HCT116 (cell line): ENCODE data around the gene PXMP4. TPM values are rescaled to one million over a fixed set of nuclear protein-coding genes. Genes with fewer than 3 reads are reported as not detected.

ENCODE experiments used
- ATAC-seq: fragments of 200-7000 bp; cut with Tn5 transposase; 2 replicates; pipeline ENCODE4 v1.9.1; 2020; ENCODE audit warnings: mild to moderate bottlenecking, moderate library complexity
- BruUV-seq: library from RNA; stranded (reverse); fragments of 400-500 nt; replicated peaks from 2 replicates; lab custom pipeline; 2021; lab: Mats Ljungman, UMichigan
- CTCF ChIA-PET: fragments of 300-600 bp; sonication (Branson Sonifier 250); formaldehyde crosslinking; loops from one replicate; lab custom pipeline; 2021; ENCODE audit warnings: antibody characterized with exemption; lab: Charles Lee
- POLR2A ChIA-PET: fragments of 300-600, 350-600 bp; sonication (Branson Sonifier 250); formaldehyde crosslinking; loops from one replicate; lab custom pipeline; 2021; ENCODE audit warnings: antibody characterized with exemption; lab: Charles Lee
- RAD21 ChIA-PET, 2 experiments: fragments of 300-600 bp; sonication (Branson Sonifier 250); formaldehyde crosslinking; loops; one replicate each; lab custom pipeline; 2023; ENCODE audit warnings: low total read pairs in 2 of 2; ENCODE audit not compliant: uncharacterized antibody in 2 of 2, unreplicated experiment in 2 of 2, low non-redundant PET in 1 of 2; lab: Charles Lee
- DNase-seq: peaks from one replicate; pipeline ENCODE4 v3.0.0-alpha.2; 2010; ENCODE audit warnings: low read depth, low spot score
- H2AFZ ChIP-seq: fragments of 200-600 bp; shearing (Covaris generic), sonication (generic); 2 replicates; pipeline ENCODE4 v1.6.1; 2017; ENCODE audit warnings: low read depth, mixed run types, mixed read lengths, antibody characterized with exemption, low read length; ENCODE audit not compliant: poor library complexity, severe bottlenecking
- H3K27ac ChIP-seq: 2 replicates; pipeline ENCODE4 v1.5.1; 2012; ENCODE audit warnings: low read depth, low read length
- H3K27me3 ChIP-seq: fragments of 200-600 bp; sonication (generic); 2 replicates; pipeline ENCODE4 v1.6.1; 2016; ENCODE audit warnings: mixed run types, low read length, mixed read lengths; ENCODE audit not compliant: insufficient read depth
- H3K36me3 ChIP-seq, 2 experiments: fragments of 200-500 bp in 1 of 2; fragments of 200-600 bp in 1 of 2; sonication (Bioruptor generic) in 1 of 2; sonication (generic) in 1 of 2; 2 replicates each; pipeline versions ENCODE4 v1.5.1 to v1.6.1; 2014 to 2016; ENCODE audit warnings: low read length in 2 of 2, inconsistent platforms in 1 of 2, mixed read lengths in 1 of 2, mixed run types in 1 of 2; ENCODE audit not compliant: insufficient read depth in 2 of 2, control insufficient read depth in 1 of 2
- H3K4me1 ChIP-seq, 2 experiments: fragments of 200-600 bp in 1 of 2; sonication (generic) in 1 of 2; 2 replicates each; pipeline versions ENCODE4 v1.5.1 to v1.6.1; 2012 to 2017; ENCODE audit warnings: low read length in 2 of 2, inconsistent platforms in 1 of 2, mild to moderate bottlenecking in 1 of 2, mixed read lengths in 1 of 2, mixed run types in 1 of 2, moderate library complexity in 1 of 2; ENCODE audit not compliant: insufficient read depth in 2 of 2, control insufficient read depth in 1 of 2
- H3K4me2 ChIP-seq: fragments of 200-600 bp; sonication (generic); 2 replicates; pipeline ENCODE4 v1.6.1; 2017; ENCODE audit warnings: mixed run types, low read length, mixed read lengths
- H3K4me3 ChIP-seq, 2 experiments: fragments of 200-600 bp in 1 of 2; sonication (generic) in 1 of 2; replicated peaks in 1 of 2; 2 replicates each; pipeline ENCODE4 v1.5.1; 2011 to 2016; ENCODE audit warnings: low read length in 2 of 2, control low read depth in 1 of 2, low read depth in 1 of 2, mild to moderate bottlenecking in 1 of 2, mixed read lengths in 1 of 2, mixed run types in 1 of 2
- H3K79me2 ChIP-seq: fragments of 200-600 bp; sonication (generic); 2 replicates; pipeline ENCODE4 v1.6.1; 2017; ENCODE audit warnings: mild to moderate bottlenecking, mixed run types, low read length, moderate library complexity, mixed read lengths; ENCODE audit not compliant: insufficient read depth
- H3K9ac ChIP-seq: fragments of 200-600 bp; sonication (generic); 2 replicates; pipeline ENCODE4 v1.6.1; 2016; ENCODE audit warnings: low read length, mixed read lengths
- H3K9me2 ChIP-seq: fragments of 200-600 bp; sonication (generic), shearing (Covaris generic); 2 replicates; pipeline ENCODE4 v1.6.1; 2017; ENCODE audit warnings: mixed run types, mild to moderate bottlenecking, moderate library complexity; ENCODE audit not compliant: insufficient read depth
- H3K9me3 ChIP-seq, 2 experiments: fragments of 200-500 bp in 1 of 2; fragments of 200-600 bp in 1 of 2; sonication (Bioruptor generic) in 1 of 2; sonication (generic) in 1 of 2; 2 replicates each; pipeline ENCODE4 v1.6.1; 2014 to 2017; ENCODE audit warnings: low read length in 2 of 2, mixed read lengths in 2 of 2, inconsistent platforms in 1 of 2, low read depth in 1 of 2, mild to moderate bottlenecking in 1 of 2, mixed run types in 1 of 2, moderate library complexity in 1 of 2; ENCODE audit not compliant: control insufficient read depth in 1 of 2, insufficient read depth in 1 of 2
- H4K20me1 ChIP-seq: fragments of 200-600 bp; sonication (generic), shearing (Covaris generic); 2 replicates; pipeline ENCODE4 v1.6.1; 2017; ENCODE audit warnings: mixed run types, mild to moderate bottlenecking, moderate library complexity; ENCODE audit not compliant: insufficient read depth
- ATF3 ChIP-seq: IDR thresholded peaks from 2 replicates; pipeline ENCODE4 v1.6.1; 2012
- EGR1 ChIP-seq: IDR thresholded peaks from 2 replicates; pipeline ENCODE4 v1.6.1; 2012; ENCODE audit warnings: low read depth
- ELF1 ChIP-seq: IDR thresholded peaks from 2 replicates; pipeline ENCODE4 v1.6.1; 2012; ENCODE audit warnings: low read depth, borderline replicate concordance
- EZH2phosphoT487 ChIP-seq: fragments of 200-600 bp; IDR thresholded peaks from 2 replicates; pipeline ENCODE4 v1.6.1; 2018; ENCODE audit warnings: antibody characterized with exemption, borderline replicate concordance
- JUND ChIP-seq: IDR thresholded peaks from 2 replicates; pipeline ENCODE4 v1.6.1; 2012
- MAX ChIP-seq: IDR thresholded peaks from 2 replicates; pipeline ENCODE4 v1.6.1; 2012
- POLR2A ChIP-seq: IDR thresholded peaks from 2 replicates; pipeline ENCODE4 v1.7.0; 2011; ENCODE audit warnings: borderline replicate concordance; ENCODE audit not compliant: insufficient read depth, insufficient read length; ENCODE audit errors: extremely low read depth
- POLR2AphosphoS5 ChIP-seq: IDR thresholded peaks from 2 replicates; pipeline ENCODE4 v1.6.1; 2011; ENCODE audit warnings: mild to moderate bottlenecking, low read depth, low read length, moderate library complexity
- SP1 ChIP-seq: IDR thresholded peaks from 2 replicates; pipeline ENCODE4 v1.6.1; 2012; ENCODE audit warnings: low read depth
- SRF ChIP-seq: IDR thresholded peaks from 2 replicates; pipeline ENCODE4 v1.6.1; 2012; ENCODE audit warnings: low read depth
- intact Hi-C: fragments of 100-400 bp; cut with micrococcal nuclease; formaldehyde crosslinking; loops from 2 replicates; pipeline ENCODE4 v1.10.0; 2022
- total RNA-seq: library from RNA; stranded (reverse); gene quantifications from one replicate; pipeline ENCODE4 v1.2.1, GENCODE V29; 2021; ENCODE audit not compliant: unreplicated experiment

The PXMP4 gene
- total RNA-seq, 1 experiment from 2014 or later = 9.6 TPM

DNA sequence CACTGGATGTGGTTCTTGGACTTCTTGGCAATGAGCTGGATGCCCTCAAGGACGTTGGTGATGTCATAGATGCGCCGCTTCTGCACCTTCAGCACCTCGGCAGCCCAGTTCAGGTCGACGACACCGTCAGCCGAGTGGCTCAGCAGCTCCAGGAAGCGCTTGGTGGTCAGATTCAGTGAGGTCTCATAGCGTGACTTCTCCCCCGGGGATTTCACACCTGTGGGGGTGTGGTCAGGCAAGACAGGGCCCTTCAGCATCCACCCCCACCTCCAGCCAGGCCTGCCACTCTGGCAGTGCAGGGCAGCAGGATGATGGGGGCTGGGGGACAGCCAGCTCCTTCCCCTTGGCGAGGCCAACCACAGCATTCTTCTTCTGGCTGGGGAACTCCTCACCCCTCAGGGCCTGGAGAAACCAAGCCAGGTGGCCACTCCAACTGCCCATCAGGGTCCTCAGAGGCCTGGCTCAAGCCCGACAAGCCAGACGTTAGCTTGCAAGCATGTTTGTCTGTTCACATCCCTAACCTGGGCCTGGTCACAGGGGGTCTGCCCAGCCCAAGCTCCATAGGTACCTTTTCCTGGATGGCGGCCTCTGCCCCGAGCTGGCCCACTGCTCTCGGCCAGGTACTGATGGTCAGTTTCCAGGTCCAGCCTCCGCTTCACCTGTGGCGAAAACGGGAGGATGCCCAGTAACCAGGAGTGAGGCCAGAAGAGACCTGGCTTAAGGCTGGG is 40.2 kb downstream of the PXMP4 start:
- H3K9me3 ChIP-seq = no peaks in the 10 kb centered on the region
- ChIA-PET POLR2A (no interaction called here), CTCF (interaction anchor here (1.1 kb wide), 1 partner anchor 11 kb away, joined by 3 read pairs; no protein-coding TSS in a partner anchor), RAD21 (no interaction called here)
- H3K4me2 ChIP-seq = no peak overlapping the region
- DNase-seq = no peak
- no peak for ATAC-seq
- no peaks in the 10 kb centered on the region for H4K20me1 ChIP-seq
- H3K27ac ChIP-seq = peak overlapping the region; percentile 50; the same call in 1 of the 2 replicates
- TF ChIP-seq EGR1 = no peak
- TF ChIP-seq MAX = no peak
- no peak for TF ChIP-seq ELF1
- no peak for TF ChIP-seq ATF3
- no peak for TF ChIP-seq SP1
- no peak for TF ChIP-seq EZH2phosphoT487
- TF ChIP-seq POLR2AphosphoS5 = no peak
- no peak for TF ChIP-seq POLR2A
- TF ChIP-seq SRF = no peak
- no peak for TF ChIP-seq JUND
- H3K79me2 ChIP-seq = peaks cover 25% of the 10 kb centered on the region
- peaks cover 0 to 5% of the 10 kb centered on the region in 2 experiments; a peak in 2 of 4 replicates for H3K36me3 ChIP-seq
- H3K4me1 ChIP-seq = peaks cover 11 to 18% of the 10 kb centered on the region in 2 experiments
- H3K9me2 ChIP-seq = no peaks in the 10 kb centered on the region
- no peak overlapping the region for H2AFZ ChIP-seq
- no peak overlapping the region for H3K9ac ChIP-seq
- no TSS peak for BruUV-seq
- no peaks in the 10 kb centered on the region for H3K27me3 ChIP-seq
- H3K4me3 ChIP-seq = no peak overlapping the region
- intact Hi-C loops = no loop called here
